ENCODE results near the gene SCD.

GRCh38 chr10:100355086-100355485 is 8.1 kb downstream of the SCD start:
- TF ChIP-seq CTCF (IDR thresholded peaks at IDR 0.05), result no peak
- no peak for TF ChIP-seq POLR2A (IDR thresholded peaks at IDR 0.05)

Measured in testis (tissue), 2 donors.